Stimulated activated memory B cell treated with anti-CD40 and anti-IgM and Interleukin-4, amounts not matched to agents 10 μg/mL and 1 μg/mL and 100 μg/mL, for 72 hours (primary cell): ENCODE data around the gene PFKP.

Experiments
- ATAC-seq: fragments of 150-1000 bp; cut with Tn5 transposase; 2 replicates; pipeline ENCODE4 v1.10.0; 2021
- H3K27ac Mint-ChIP-seq: one replicate; pipeline ENCODE4 v1.8.0; 2022; ENCODE audit warnings: mild to moderate bottlenecking, mixed read lengths
- H3K27me3 Mint-ChIP-seq: one replicate; pipeline ENCODE4 v1.8.0; 2022; ENCODE audit warnings: mixed read lengths
- H3K36me3 Mint-ChIP-seq: one replicate; pipeline ENCODE4 v1.8.0; 2022; ENCODE audit warnings: mixed read lengths
- H3K4me1 Mint-ChIP-seq: one replicate; pipeline ENCODE4 v1.8.0; 2022; ENCODE audit warnings: mixed read lengths
- H3K4me3 Mint-ChIP-seq: one replicate; pipeline ENCODE4 v1.8.0; 2022; ENCODE audit warnings: mild to moderate bottlenecking, moderate library complexity, mixed read lengths
- H3K9me3 Mint-ChIP-seq: one replicate; pipeline ENCODE4 v1.8.0; 2022; ENCODE audit warnings: mixed read lengths

PFKP gene

GRCh38 chr10:3074145-3074665 lies 6.9 kb downstream of the PFKP start:
- H3K27ac Mint-ChIP-seq = no peak overlapping the region
- no peak overlapping the region for H3K4me3 Mint-ChIP-seq
- H3K36me3 Mint-ChIP-seq = peaks cover 56% of the 10 kb centered on the region
- H3K27me3 Mint-ChIP-seq = no peaks in the 10 kb centered on the region
- ATAC-seq = no peak
- H3K4me1 Mint-ChIP-seq = peaks cover 48% of the 10 kb centered on the region
- H3K9me3 Mint-ChIP-seq = no peaks in the 10 kb centered on the region

- peaks cover 53% of the 10 kb centered on the region for H3K36me3 Mint-ChIP-seq
- H3K27ac Mint-ChIP-seq = no peak overlapping the region
- no peak overlapping the region for H3K4me3 Mint-ChIP-seq
- peaks cover 45% of the 10 kb centered on the region for H3K4me1 Mint-ChIP-seq
- no peaks in the 10 kb centered on the region for H3K27me3 Mint-ChIP-seq
- ATAC-seq = no peak
- H3K9me3 Mint-ChIP-seq = no peaks in the 10 kb centered on the region
Observed at GRCh38 chr10:3074985-3075600, 7.7 kb downstream of the PFKP start.

- no peak overlapping the region for H3K27ac Mint-ChIP-seq
- H3K9me3 Mint-ChIP-seq = no peaks in the 10 kb centered on the region
- H3K4me3 Mint-ChIP-seq = no peak overlapping the region
- no peak for ATAC-seq
- peaks cover 41% of the 10 kb centered on the region for H3K4me1 Mint-ChIP-seq
- H3K36me3 Mint-ChIP-seq = peaks cover 48% of the 10 kb centered on the region
- H3K27me3 Mint-ChIP-seq = no peaks in the 10 kb centered on the region
Observed at GRCh38 chr10:3076138-3076537, 8.8 kb downstream of the PFKP start.

GRCh38 chr10:3077509-3077908 lies 10.2 kb downstream of the PFKP start:
- Mint-ChIP-seq H3K36me3 (peaks cover 37% of the 10 kb centered on the region), H3K27ac (no peak overlapping the region), H3K4me1 (peaks cover 27% of the 10 kb centered on the region), H3K4me3 (no peak overlapping the region), H3K27me3 (no peaks in the 10 kb centered on the region), H3K9me3 (no peaks in the 10 kb centered on the region)
- ATAC-seq = no peak

- no peak for ATAC-seq
- Mint-ChIP-seq H3K9me3 (no peaks in the 10 kb centered on the region), H3K4me3 (no peak overlapping the region), H3K27ac (no peak overlapping the region), H3K4me1 (peaks cover 26% of the 10 kb centered on the region), H3K36me3 (peaks cover 38% of the 10 kb centered on the region), H3K27me3 (no peaks in the 10 kb centered on the region)
Observed at GRCh38 chr10:3077940-3078630, 10.7 kb downstream of the PFKP start.

GRCh38 chr10:3081383-3081981 lies 14.1 kb downstream of the PFKP start:
- H3K27me3 Mint-ChIP-seq = no peaks in the 10 kb centered on the region
- ATAC-seq = no peak
- H3K27ac Mint-ChIP-seq = no peak overlapping the region
- H3K4me1 Mint-ChIP-seq = peaks cover 9% of the 10 kb centered on the region
- H3K36me3 Mint-ChIP-seq = peaks cover 38% of the 10 kb centered on the region
- no peaks in the 10 kb centered on the region for H3K9me3 Mint-ChIP-seq
- H3K4me3 Mint-ChIP-seq = no peak overlapping the region

- H3K27me3 Mint-ChIP-seq = no peaks in the 10 kb centered on the region
- no peak overlapping the region for H3K4me3 Mint-ChIP-seq
- no peak for ATAC-seq
- no peak overlapping the region for H3K27ac Mint-ChIP-seq
- no peaks in the 10 kb centered on the region for H3K9me3 Mint-ChIP-seq
- peaks cover 39% of the 10 kb centered on the region for H3K36me3 Mint-ChIP-seq
- peaks cover 9% of the 10 kb centered on the region for H3K4me1 Mint-ChIP-seq
Observed at GRCh38 chr10:3082290-3082689, 14.9 kb downstream of the PFKP start.

- Mint-ChIP-seq H3K27ac (no peak overlapping the region), H3K36me3 (peaks cover 50% of the 10 kb centered on the region), H3K4me1 (peaks cover 4% of the 10 kb centered on the region), H3K9me3 (no peaks in the 10 kb centered on the region), H3K4me3 (no peak overlapping the region), H3K27me3 (no peaks in the 10 kb centered on the region)
- ATAC-seq = no peak
Observed at GRCh38 chr10:3085785-3086567, 18.6 kb downstream of the PFKP start.

GRCh38 chr10:3090388-3090787 lies 23.0 kb downstream of the PFKP start:
- no peak for ATAC-seq
- Mint-ChIP-seq H3K4me1 (peaks cover 15% of the 10 kb centered on the region), H3K9me3 (no peaks in the 10 kb centered on the region), H3K27ac (no peak overlapping the region), H3K27me3 (no peaks in the 10 kb centered on the region), H3K36me3 (peaks cover 62% of the 10 kb centered on the region), H3K4me3 (no peak overlapping the region)

- peaks cover 56% of the 10 kb centered on the region for H3K36me3 Mint-ChIP-seq
- ATAC-seq = no peak
- no peak overlapping the region for H3K4me3 Mint-ChIP-seq
- no peaks in the 10 kb centered on the region for H3K9me3 Mint-ChIP-seq
- no peak overlapping the region for H3K27ac Mint-ChIP-seq
- no peaks in the 10 kb centered on the region for H3K27me3 Mint-ChIP-seq
- H3K4me1 Mint-ChIP-seq = peaks cover 15% of the 10 kb centered on the region
Observed at GRCh38 chr10:3090914-3091787, 23.8 kb downstream of the PFKP start.

- peaks cover 48% of the 10 kb centered on the region for H3K36me3 Mint-ChIP-seq
- no peaks in the 10 kb centered on the region for H3K27me3 Mint-ChIP-seq
- no peak overlapping the region for H3K4me3 Mint-ChIP-seq
- no peak overlapping the region for H3K27ac Mint-ChIP-seq
- H3K4me1 Mint-ChIP-seq = peaks cover 15% of the 10 kb centered on the region
- H3K9me3 Mint-ChIP-seq = no peaks in the 10 kb centered on the region
- no peak for ATAC-seq
Observed at GRCh38 chr10:3091921-3092320, 24.6 kb downstream of the PFKP start.

- H3K27ac Mint-ChIP-seq = peak overlapping the region; percentile 37
- peaks cover 15% of the 10 kb centered on the region for H3K4me1 Mint-ChIP-seq
- H3K36me3 Mint-ChIP-seq = peaks cover 44% of the 10 kb centered on the region
Observed at GRCh38 chr10:3093996-3094395, 26.6 kb downstream of the PFKP start.

GRCh38 chr10:3094609-3095036 lies 27.3 kb downstream of the PFKP start:
- Mint-ChIP-seq H3K36me3 (peaks cover 44% of the 10 kb centered on the region), H3K27ac (peak overlapping the region; percentile 37), H3K9me3 (no peaks in the 10 kb centered on the region), H3K4me1 (peaks cover 15% of the 10 kb centered on the region), H3K4me3 (no peak overlapping the region), H3K27me3 (no peaks in the 10 kb centered on the region)
- ATAC-seq = no peak

More at GRCh38 chr10:3093996-3094395, 26.6 kb downstream of the PFKP start:
- no peaks in the 10 kb centered on the region for H3K9me3 Mint-ChIP-seq
- H3K4me3 Mint-ChIP-seq = no peak overlapping the region
- no peak for ATAC-seq
- no peaks in the 10 kb centered on the region for H3K27me3 Mint-ChIP-seq

GRCh38 chr10:3095373-3096139 lies 28.2 kb downstream of the PFKP start:
- Mint-ChIP-seq H3K27ac (peak overlapping the region; percentile 66), H3K27me3 (no peaks in the 10 kb centered on the region), H3K4me3 (peak overlapping the region; percentile 10), H3K4me1 (peaks cover 15% of the 10 kb centered on the region), H3K36me3 (peaks cover 46% of the 10 kb centered on the region), H3K9me3 (no peaks in the 10 kb centered on the region)
- ATAC-seq = peak; percentile 76
